GM12891 (cell line): ENCODE measurements around the gene LRRC8A.

Experiments
- POLR2A ChIP-seq: IDR thresholded peaks from 2 replicates; pipeline ENCODE4 v1.6.1; 2011; ENCODE audit warnings: low read depth, low read length, control low read depth
- POLR2AphosphoS5 ChIP-seq: IDR thresholded peaks from 2 replicates; pipeline ENCODE4 v1.6.1; 2011; ENCODE audit warnings: low read depth, low read length, control low read depth
- TAF1 ChIP-seq: IDR thresholded peaks from 2 replicates; pipeline ENCODE4 v1.6.1; 2011; ENCODE audit warnings: low read depth, low read length, control low read depth

DNA sequence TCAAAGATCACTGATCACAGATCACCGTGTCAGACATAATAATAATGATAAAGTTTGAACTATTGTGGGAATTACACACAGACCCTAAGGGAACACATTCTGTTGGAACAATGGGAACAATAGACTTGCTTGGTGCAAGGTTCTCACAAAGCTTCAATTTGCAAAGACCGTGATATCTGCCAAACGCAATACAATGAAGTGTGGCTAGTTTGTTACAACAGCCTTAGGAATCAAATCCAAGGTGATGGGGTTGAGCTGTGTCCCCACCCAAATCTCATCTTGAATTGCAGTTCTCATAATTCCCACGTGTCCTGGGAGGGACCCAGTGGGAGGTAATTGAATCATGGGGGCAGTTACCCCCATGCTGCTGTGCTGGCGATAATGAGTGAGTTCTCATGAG, 21.0 kb upstream of the LRRC8A start:
- TF ChIP-seq TAF1: no peak
- TF ChIP-seq POLR2AphosphoS5: no peak
- TF ChIP-seq POLR2A: no peak
